EL (cell line): ENCODE measurements around the gene GMPS.
A peak's percentile ranks its signal among the peaks of the same experiment; 100 is the strongest.
"Not testable (repeated sequence)": the region's sequence is repeated elsewhere in the genome, so short reads cannot be mapped to it uniquely, and the experiment has no call there.

Source experiments
- DNase-seq: peaks from one replicate; pipeline ENCODE4 v3.0.0-alpha.2; 2016

Gene GMPS

GRCh38 chr3:155872904-155873646 is 2.6 kb downstream of the GMPS start:
- no peak for DNase-seq

GRCh38 chr3:155876037-155876436 is 5.6 kb downstream of the GMPS start:
- DNase-seq, result no peak

- no peak for DNase-seq
Observed at GRCh38 chr3:155876503-155876902, 6.1 kb downstream of the GMPS start.

- DNase-seq, result no peak
Observed at GRCh38 chr3:155880286-155880685, 9.8 kb downstream of the GMPS start.

- no peak for DNase-seq
Observed at GRCh38 chr3:155884292-155884691, 13.8 kb downstream of the GMPS start.

- DNase-seq, result no peak
Observed at GRCh38 chr3:155885292-155885691, 14.8 kb downstream of the GMPS start.

GRCh38 chr3:155886348-155886747 is 15.9 kb downstream of the GMPS start:
- DNase-seq, result not testable (repeated sequence)

- DNase-seq, result no peak
Observed at GRCh38 chr3:155886915-155887314, 16.5 kb downstream of the GMPS start.

GRCh38 chr3:155889212-155889611 is 18.8 kb downstream of the GMPS start:
- no peak for DNase-seq

GRCh38 chr3:155889952-155890351 is 19.5 kb downstream of the GMPS start:
- no peak for DNase-seq

- peak; percentile 25 for DNase-seq
Observed at GRCh38 chr3:155890671-155891190, 20.3 kb downstream of the GMPS start.

- peak; percentile 14 for DNase-seq
Observed at GRCh38 chr3:155891321-155891720, 20.9 kb downstream of the GMPS start.

GRCh38 chr3:155895379-155895900 is 25.0 kb downstream of the GMPS start:
- DNase-seq, result no peak

GRCh38 chr3:155906900-155907299 is 36.5 kb downstream of the GMPS start:
- DNase-seq, result no peak

- DNase-seq, result no peak
Observed at GRCh38 chr3:155908086-155908485, 37.6 kb downstream of the GMPS start.

- DNase-seq, result no peak
Observed at GRCh38 chr3:155908605-155909004, 38.2 kb downstream of the GMPS start.

GRCh38 chr3:155912090-155912489 is 41.6 kb downstream of the GMPS start:
- no peak for DNase-seq

GRCh38 chr3:155912579-155913190 is 42.2 kb downstream of the GMPS start:
- DNase-seq, result peak; percentile 16

GRCh38 chr3:155917781-155918180 is 47.3 kb downstream of the GMPS start:
- DNase-seq, result no peak

GRCh38 chr3:155919728-155920127 is 49.3 kb downstream of the GMPS start:
- no peak for DNase-seq

- no peak for DNase-seq
Observed at GRCh38 chr3:155921486-155921885, 51.0 kb downstream of the GMPS start.

GRCh38 chr3:155934230-155934629 is 63.8 kb downstream of the GMPS start:
- no peak for DNase-seq

GRCh38 chr3:155938409-155938808 is 68.0 kb downstream of the GMPS start:
- DNase-seq, result no peak

GRCh38 chr3:155941354-155941753 is 70.9 kb downstream of the GMPS start:
- no peak for DNase-seq
